HCT116 (cell line): ENCODE measurements around the gene INAFM1. TPM values are rescaled to one million over a fixed set of nuclear protein-coding genes. Genes with fewer than 3 reads are reported as not detected.

Source experiments
- ATAC-seq: fragments of 200-7000 bp; cut with Tn5 transposase; 2 replicates; pipeline ENCODE4 v1.9.1; 2020; ENCODE audit warnings: mild to moderate bottlenecking, moderate library complexity
- BruUV-seq: library from RNA; stranded (reverse); fragments of 400-500 nt; replicated peaks from 2 replicates; lab custom pipeline; 2021; lab: Mats Ljungman, UMichigan
- CTCF ChIA-PET: fragments of 300-600 bp; sonication (Branson Sonifier 250); formaldehyde crosslinking; loops from one replicate; lab custom pipeline; 2021; ENCODE audit warnings: antibody characterized with exemption; lab: Charles Lee
- POLR2A ChIA-PET: fragments of 300-600, 350-600 bp; sonication (Branson Sonifier 250); formaldehyde crosslinking; loops from one replicate; lab custom pipeline; 2021; ENCODE audit warnings: antibody characterized with exemption; lab: Charles Lee
- RAD21 ChIA-PET, 2 experiments: fragments of 300-600 bp; sonication (Branson Sonifier 250); formaldehyde crosslinking; loops; one replicate each; lab custom pipeline; 2023; ENCODE audit warnings: low total read pairs in 2 of 2; ENCODE audit not compliant: uncharacterized antibody in 2 of 2, unreplicated experiment in 2 of 2, low non-redundant PET in 1 of 2; lab: Charles Lee
- DNase-seq: peaks from one replicate; pipeline ENCODE4 v3.0.0-alpha.2; 2010; ENCODE audit warnings: low read depth, low spot score
- H2AFZ ChIP-seq: fragments of 200-600 bp; shearing (Covaris generic), sonication (generic); 2 replicates; pipeline ENCODE4 v1.6.1; 2017; ENCODE audit warnings: low read depth, mixed run types, mixed read lengths, antibody characterized with exemption, low read length; ENCODE audit not compliant: poor library complexity, severe bottlenecking
- H3K27ac ChIP-seq: 2 replicates; pipeline ENCODE4 v1.5.1; 2012; ENCODE audit warnings: low read depth, low read length
- H3K27me3 ChIP-seq: fragments of 200-600 bp; sonication (generic); 2 replicates; pipeline ENCODE4 v1.6.1; 2016; ENCODE audit warnings: mixed run types, low read length, mixed read lengths; ENCODE audit not compliant: insufficient read depth
- H3K36me3 ChIP-seq, 2 experiments: fragments of 200-500 bp in 1 of 2; fragments of 200-600 bp in 1 of 2; sonication (Bioruptor generic) in 1 of 2; sonication (generic) in 1 of 2; 2 replicates each; pipeline versions ENCODE4 v1.5.1 to v1.6.1; 2014 to 2016; ENCODE audit warnings: low read length in 2 of 2, inconsistent platforms in 1 of 2, mixed read lengths in 1 of 2, mixed run types in 1 of 2; ENCODE audit not compliant: insufficient read depth in 2 of 2, control insufficient read depth in 1 of 2
- H3K4me1 ChIP-seq, 2 experiments: fragments of 200-600 bp in 1 of 2; sonication (generic) in 1 of 2; 2 replicates each; pipeline versions ENCODE4 v1.5.1 to v1.6.1; 2012 to 2017; ENCODE audit warnings: low read length in 2 of 2, inconsistent platforms in 1 of 2, mild to moderate bottlenecking in 1 of 2, mixed read lengths in 1 of 2, mixed run types in 1 of 2, moderate library complexity in 1 of 2; ENCODE audit not compliant: insufficient read depth in 2 of 2, control insufficient read depth in 1 of 2
- H3K4me2 ChIP-seq: fragments of 200-600 bp; sonication (generic); 2 replicates; pipeline ENCODE4 v1.6.1; 2017; ENCODE audit warnings: mixed run types, low read length, mixed read lengths
- H3K4me3 ChIP-seq, 2 experiments: fragments of 200-600 bp in 1 of 2; sonication (generic) in 1 of 2; replicated peaks in 1 of 2; 2 replicates each; pipeline ENCODE4 v1.5.1; 2011 to 2016; ENCODE audit warnings: low read length in 2 of 2, control low read depth in 1 of 2, low read depth in 1 of 2, mild to moderate bottlenecking in 1 of 2, mixed read lengths in 1 of 2, mixed run types in 1 of 2
- H3K79me2 ChIP-seq: fragments of 200-600 bp; sonication (generic); 2 replicates; pipeline ENCODE4 v1.6.1; 2017; ENCODE audit warnings: mild to moderate bottlenecking, mixed run types, low read length, moderate library complexity, mixed read lengths; ENCODE audit not compliant: insufficient read depth
- H3K9ac ChIP-seq: fragments of 200-600 bp; sonication (generic); 2 replicates; pipeline ENCODE4 v1.6.1; 2016; ENCODE audit warnings: low read length, mixed read lengths
- H3K9me2 ChIP-seq: fragments of 200-600 bp; sonication (generic), shearing (Covaris generic); 2 replicates; pipeline ENCODE4 v1.6.1; 2017; ENCODE audit warnings: mixed run types, mild to moderate bottlenecking, moderate library complexity; ENCODE audit not compliant: insufficient read depth
- H3K9me3 ChIP-seq, 2 experiments: fragments of 200-500 bp in 1 of 2; fragments of 200-600 bp in 1 of 2; sonication (Bioruptor generic) in 1 of 2; sonication (generic) in 1 of 2; 2 replicates each; pipeline ENCODE4 v1.6.1; 2014 to 2017; ENCODE audit warnings: low read length in 2 of 2, mixed read lengths in 2 of 2, inconsistent platforms in 1 of 2, low read depth in 1 of 2, mild to moderate bottlenecking in 1 of 2, mixed run types in 1 of 2, moderate library complexity in 1 of 2; ENCODE audit not compliant: control insufficient read depth in 1 of 2, insufficient read depth in 1 of 2
- H4K20me1 ChIP-seq: fragments of 200-600 bp; sonication (generic), shearing (Covaris generic); 2 replicates; pipeline ENCODE4 v1.6.1; 2017; ENCODE audit warnings: mixed run types, mild to moderate bottlenecking, moderate library complexity; ENCODE audit not compliant: insufficient read depth
- CBX3 ChIP-seq: IDR thresholded peaks from 2 replicates; pipeline ENCODE4 v1.6.1; 2012; ENCODE audit warnings: low read depth
- CEBPB ChIP-seq: IDR thresholded peaks from 2 replicates; pipeline ENCODE4 v1.6.1; 2012; ENCODE audit warnings: low read depth
- EGR1 ChIP-seq: IDR thresholded peaks from 2 replicates; pipeline ENCODE4 v1.6.1; 2012; ENCODE audit warnings: low read depth
- EZH2 ChIP-seq: fragments of 200-600 bp; sonication (generic); IDR thresholded peaks from 2 replicates; pipeline ENCODE4 v1.6.1; 2017; ENCODE audit warnings: antibody characterized with exemption, mixed run types
- FOSL1 ChIP-seq: IDR thresholded peaks from 2 replicates; pipeline ENCODE4 v1.6.1; 2012; ENCODE audit warnings: low read depth
- JUND ChIP-seq: IDR thresholded peaks from 2 replicates; pipeline ENCODE4 v1.6.1; 2012
- POLR2A ChIP-seq: IDR thresholded peaks from 2 replicates; pipeline ENCODE4 v1.7.0; 2011; ENCODE audit warnings: borderline replicate concordance; ENCODE audit not compliant: insufficient read depth, insufficient read length; ENCODE audit errors: extremely low read depth
- POLR2AphosphoS5 ChIP-seq: IDR thresholded peaks from 2 replicates; pipeline ENCODE4 v1.6.1; 2011; ENCODE audit warnings: mild to moderate bottlenecking, low read depth, low read length, moderate library complexity
- SIN3A ChIP-seq: IDR thresholded peaks from 2 replicates; pipeline ENCODE4 v1.6.1; 2012; ENCODE audit warnings: low read depth
- SP1 ChIP-seq: IDR thresholded peaks from 2 replicates; pipeline ENCODE4 v1.6.1; 2012; ENCODE audit warnings: low read depth
- SRF ChIP-seq: IDR thresholded peaks from 2 replicates; pipeline ENCODE4 v1.6.1; 2012; ENCODE audit warnings: low read depth
- TCF7L2 ChIP-seq: IDR thresholded peaks from 2 replicates; pipeline ENCODE4 v1.7.0; 2011; ENCODE audit warnings: borderline replicate concordance, inconsistent platforms; ENCODE audit not compliant: insufficient read depth, insufficient read length; ENCODE audit errors: extremely low read depth
- YY1 ChIP-seq: IDR thresholded peaks from 2 replicates; pipeline ENCODE4 v1.6.1; 2011; ENCODE audit warnings: low read length, low read depth, moderate library complexity, mild to moderate bottlenecking; ENCODE audit not compliant: insufficient replicate concordance; ENCODE audit errors: extremely low read depth
- ZFX ChIP-seq: fragments of 450-650 bp; IDR thresholded peaks from 2 replicates; pipeline ENCODE4 v1.6.1; 2017
- intact Hi-C: fragments of 100-400 bp; cut with micrococcal nuclease; formaldehyde crosslinking; loops from 2 replicates; pipeline ENCODE4 v1.10.0; 2022
- total RNA-seq: library from RNA; stranded (reverse); gene quantifications from one replicate; pipeline ENCODE4 v1.2.1, GENCODE V29; 2021; ENCODE audit not compliant: unreplicated experiment
- TF ChIP-seq, protein P1 (sequence below): IDR thresholded peaks from 2 replicates; pipeline ENCODE4 v1.6.1; 2011; ENCODE audit warnings: mild to moderate bottlenecking, low read length, moderate library complexity; ENCODE audit not compliant: insufficient replicate concordance; ENCODE audit errors: extremely low read depth
- TF ChIP-seq, protein P2 (sequence below): IDR thresholded peaks from 2 replicates; pipeline ENCODE4 v1.6.1; 2012
- TF ChIP-seq, protein P3 (sequence below): IDR thresholded peaks from 2 replicates; pipeline ENCODE4 v1.6.1; 2012
- TF ChIP-seq, protein P4 (sequence below), 3 experiments: fragments of 200-600 bp in 1 of 3; sonication (generic) in 1 of 3; IDR thresholded peaks in 2 of 3; conservative IDR thresholded peaks in 1 of 3; 2 replicates each; pipeline ENCODE4 v1.5.1; 2012 to 2017; ENCODE audit warnings: low read depth in 2 of 3, low read length in 2 of 3, antibody characterized with exemption in 1 of 3, borderline replicate concordance in 1 of 3, control low read depth in 1 of 3, mild to moderate bottlenecking in 1 of 3, mixed read lengths in 1 of 3, mixed run types in 1 of 3, moderate library complexity in 1 of 3; ENCODE audit not compliant: insufficient read depth in 1 of 3

INAFM1 gene
- total RNA-seq, 1 experiment from 2014 or later: 22.9 TPM

DNA sequence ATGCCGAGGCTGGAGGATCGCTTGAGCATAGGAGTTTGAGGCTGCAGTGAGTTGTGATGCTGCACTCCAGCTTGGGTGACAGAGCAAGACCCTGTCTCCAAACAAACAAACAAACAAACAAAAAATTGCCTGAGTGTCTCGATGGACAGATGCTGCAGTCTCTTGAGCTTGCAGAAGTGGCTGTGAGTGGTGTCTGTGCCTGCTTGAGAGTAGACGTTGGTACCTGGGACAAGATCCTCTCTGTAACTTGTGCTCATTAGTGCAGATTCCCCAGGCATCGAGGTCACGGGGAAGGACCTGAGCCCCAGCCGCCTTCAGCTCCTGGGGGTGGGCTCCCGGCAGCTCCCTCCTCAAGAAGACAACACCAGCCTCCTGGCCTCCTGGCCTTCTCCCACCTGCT lies 48.7 kb downstream of the INAFM1 start:
- no peaks in the 10 kb centered on the region for H3K9me2 ChIP-seq
- H3K9me3 ChIP-seq: no peaks in the 10 kb centered on the region
- intact Hi-C loops: no loop called here
- H3K27me3 ChIP-seq: no peaks in the 10 kb centered on the region
- no TSS peak for BruUV-seq
- H3K4me1 ChIP-seq: no peaks in the 10 kb centered on the region
- H2AFZ ChIP-seq: no peak overlapping the region
- POLR2A ChIA-PET: no interaction called here
- H3K36me3 ChIP-seq: no peaks in the 10 kb centered on the region
- H3K4me2 ChIP-seq: no peak overlapping the region
- TF ChIP-seq YY1: no peak
- no peak for TF ChIP-seq SIN3A
- TF ChIP-seq SP1: no peak
- no peak for TF ChIP-seq ZFX
- TF ChIP-seq, protein P1, sequence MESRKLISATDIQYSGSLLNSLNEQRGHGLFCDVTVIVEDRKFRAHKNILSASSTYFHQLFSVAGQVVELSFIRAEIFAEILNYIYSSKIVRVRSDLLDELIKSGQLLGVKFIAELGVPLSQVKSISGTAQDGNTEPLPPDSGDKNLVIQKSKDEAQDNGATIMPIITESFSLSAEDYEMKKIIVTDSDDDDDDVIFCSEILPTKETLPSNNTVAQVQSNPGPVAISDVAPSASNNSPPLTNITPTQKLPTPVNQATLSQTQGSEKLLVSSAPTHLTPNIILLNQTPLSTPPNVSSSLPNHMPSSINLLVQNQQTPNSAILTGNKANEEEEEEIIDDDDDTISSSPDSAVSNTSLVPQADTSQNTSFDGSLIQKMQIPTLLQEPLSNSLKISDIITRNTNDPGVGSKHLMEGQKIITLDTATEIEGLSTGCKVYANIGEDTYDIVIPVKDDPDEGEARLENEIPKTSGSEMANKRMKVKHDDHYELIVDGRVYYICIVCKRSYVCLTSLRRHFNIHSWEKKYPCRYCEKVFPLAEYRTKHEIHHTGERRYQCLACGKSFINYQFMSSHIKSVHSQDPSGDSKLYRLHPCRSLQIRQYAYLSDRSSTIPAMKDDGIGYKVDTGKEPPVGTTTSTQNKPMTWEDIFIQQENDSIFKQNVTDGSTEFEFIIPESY: no peak
- TF ChIP-seq JUND: no peak
- no peak for TF ChIP-seq FOSL1
- TF ChIP-seq CEBPB: no peak
- TF ChIP-seq EGR1: no peak
- TF ChIP-seq, protein P2, sequence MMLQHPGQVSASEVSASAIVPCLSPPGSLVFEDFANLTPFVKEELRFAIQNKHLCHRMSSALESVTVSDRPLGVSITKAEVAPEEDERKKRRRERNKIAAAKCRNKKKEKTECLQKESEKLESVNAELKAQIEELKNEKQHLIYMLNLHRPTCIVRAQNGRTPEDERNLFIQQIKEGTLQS: no peak
- no peak for TF ChIP-seq TCF7L2
- no peak for TF ChIP-seq SRF
- TF ChIP-seq CBX3: no peak
- TF ChIP-seq POLR2A: no peak
- TF ChIP-seq POLR2AphosphoS5: no peak
- TF ChIP-seq, protein P3, sequence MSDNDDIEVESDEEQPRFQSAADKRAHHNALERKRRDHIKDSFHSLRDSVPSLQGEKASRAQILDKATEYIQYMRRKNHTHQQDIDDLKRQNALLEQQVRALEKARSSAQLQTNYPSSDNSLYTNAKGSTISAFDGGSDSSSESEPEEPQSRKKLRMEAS: no peak
- TF ChIP-seq, protein P4, sequence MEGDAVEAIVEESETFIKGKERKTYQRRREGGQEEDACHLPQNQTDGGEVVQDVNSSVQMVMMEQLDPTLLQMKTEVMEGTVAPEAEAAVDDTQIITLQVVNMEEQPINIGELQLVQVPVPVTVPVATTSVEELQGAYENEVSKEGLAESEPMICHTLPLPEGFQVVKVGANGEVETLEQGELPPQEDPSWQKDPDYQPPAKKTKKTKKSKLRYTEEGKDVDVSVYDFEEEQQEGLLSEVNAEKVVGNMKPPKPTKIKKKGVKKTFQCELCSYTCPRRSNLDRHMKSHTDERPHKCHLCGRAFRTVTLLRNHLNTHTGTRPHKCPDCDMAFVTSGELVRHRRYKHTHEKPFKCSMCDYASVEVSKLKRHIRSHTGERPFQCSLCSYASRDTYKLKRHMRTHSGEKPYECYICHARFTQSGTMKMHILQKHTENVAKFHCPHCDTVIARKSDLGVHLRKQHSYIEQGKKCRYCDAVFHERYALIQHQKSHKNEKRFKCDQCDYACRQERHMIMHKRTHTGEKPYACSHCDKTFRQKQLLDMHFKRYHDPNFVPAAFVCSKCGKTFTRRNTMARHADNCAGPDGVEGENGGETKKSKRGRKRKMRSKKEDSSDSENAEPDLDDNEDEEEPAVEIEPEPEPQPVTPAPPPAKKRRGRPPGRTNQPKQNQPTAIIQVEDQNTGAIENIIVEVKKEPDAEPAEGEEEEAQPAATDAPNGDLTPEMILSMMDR (IDR thresholded peaks at IDR 0.05 in 2 of 3, conservative IDR thresholded peaks at IDR 0.05 in 1 of 3; ENCODE audit: borderline replicate concordance in 1 of 3, insufficient read depth in 1 of 3, low read depth in 2 of 3, low read length in 2 of 3): no peak
- TF ChIP-seq EZH2: no peak
- TF ChIP-seq, all 23 proteins: peak for 0
- Histone ChIP-seq H3K4me3 (no peak overlapping the region), H3K79me2 (no peaks in the 10 kb centered on the region), H4K20me1 (no peaks in the 10 kb centered on the region), H3K9ac (no peak overlapping the region), H3K27ac (no peak overlapping the region)
- ChIA-PET RAD21 (no interaction called here), CTCF (interaction anchor here (1.1 kb wide), 1 partner anchor 26 kb away, joined by 5 read pairs; the partner anchor contains the start of gene DHX34)
- no peak for DNase-seq
- ATAC-seq: no peak
